ENCODE results near the gene HS6ST1.

HS6ST1 gene

DNA sequence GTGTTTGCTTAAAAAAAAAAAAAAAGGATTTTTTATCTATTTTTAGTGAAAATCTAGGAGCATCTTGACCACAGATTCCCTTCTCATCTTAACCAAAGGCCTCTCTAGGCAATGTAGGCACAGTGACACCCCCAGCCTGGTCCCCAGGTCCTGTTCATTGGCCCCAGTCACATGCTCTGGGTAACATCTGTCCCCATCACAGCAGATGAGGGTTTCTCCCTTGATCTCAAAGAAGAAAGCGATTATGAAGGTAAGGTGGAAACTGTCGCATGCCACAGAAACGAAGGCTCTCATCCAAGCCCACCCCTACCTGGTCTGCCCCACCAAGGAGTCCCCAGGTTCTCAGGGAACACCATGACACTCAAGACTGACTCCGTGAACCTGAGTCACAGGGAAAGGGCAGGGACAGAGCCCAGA is 4.7 kb downstream of the HS6ST1 start:
- DNase-seq (ENCODE audit: low read depth, low spot score), result peak; percentile 25
- no peak overlapping the region for H3K4me3 ChIP-seq (ENCODE audit: low read length)

DNA sequence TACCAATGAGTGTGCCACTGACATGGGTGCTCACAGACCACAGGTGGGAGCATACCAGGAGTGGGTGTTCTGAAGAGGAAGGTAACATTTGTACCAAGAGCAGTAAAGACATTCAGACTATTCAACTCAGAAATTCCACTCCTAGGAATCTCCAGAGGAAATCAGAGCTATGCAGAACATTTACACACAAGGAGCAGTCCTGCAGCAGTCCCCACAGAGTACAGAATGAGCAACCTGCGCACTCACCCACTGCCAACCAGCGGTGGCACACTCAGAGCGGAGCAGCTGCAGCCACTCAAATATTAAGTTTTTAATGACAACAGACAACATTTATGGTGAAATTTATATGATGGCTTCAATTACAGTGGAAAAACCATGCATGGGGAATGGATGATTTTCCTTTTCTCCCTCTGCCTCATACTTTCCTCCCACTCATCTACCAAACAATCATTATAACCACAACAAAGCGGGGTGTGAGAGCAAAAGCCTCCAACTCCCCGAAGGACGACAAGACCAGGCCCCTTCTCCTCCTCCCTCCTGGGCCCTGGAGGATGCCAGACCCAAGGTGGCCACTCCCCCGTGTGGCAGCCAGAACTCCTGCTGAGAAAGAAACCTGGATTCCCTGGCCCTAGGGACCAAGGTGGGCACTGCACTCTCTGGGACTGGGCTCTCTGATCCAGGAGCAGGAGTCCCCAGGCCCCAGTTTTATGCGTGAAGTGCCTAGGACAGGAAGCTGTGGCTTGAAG is 5.4 kb downstream of the HS6ST1 start:
- peak; percentile 14 for DNase-seq (ENCODE audit: low read depth, low spot score)
- no peak overlapping the region for H3K4me3 ChIP-seq (ENCODE audit: low read length)

DNA sequence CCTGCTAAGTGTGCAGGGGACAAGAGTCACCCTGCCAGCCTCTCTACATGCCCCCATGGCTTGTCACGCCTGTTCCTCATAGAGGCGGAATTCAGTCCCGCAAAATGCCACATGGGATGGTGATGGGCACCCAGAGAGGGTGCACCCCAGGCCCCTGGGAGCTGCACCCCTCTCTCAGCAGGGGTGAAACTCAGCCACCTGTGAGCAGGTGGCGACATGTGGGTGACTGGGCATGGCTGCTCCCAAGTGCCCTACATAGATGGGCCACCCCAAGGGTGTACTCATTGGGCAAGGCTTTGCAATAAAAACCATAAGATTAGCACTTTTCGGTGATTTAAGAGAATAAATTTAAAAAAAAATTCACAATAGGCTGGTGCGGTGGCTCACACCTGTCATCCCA is 6.3 kb downstream of the HS6ST1 start:
- no peak overlapping the region for H3K4me3 ChIP-seq (ENCODE audit: low read length)
- no peak for DNase-seq (ENCODE audit: low read depth, low spot score)

DNA sequence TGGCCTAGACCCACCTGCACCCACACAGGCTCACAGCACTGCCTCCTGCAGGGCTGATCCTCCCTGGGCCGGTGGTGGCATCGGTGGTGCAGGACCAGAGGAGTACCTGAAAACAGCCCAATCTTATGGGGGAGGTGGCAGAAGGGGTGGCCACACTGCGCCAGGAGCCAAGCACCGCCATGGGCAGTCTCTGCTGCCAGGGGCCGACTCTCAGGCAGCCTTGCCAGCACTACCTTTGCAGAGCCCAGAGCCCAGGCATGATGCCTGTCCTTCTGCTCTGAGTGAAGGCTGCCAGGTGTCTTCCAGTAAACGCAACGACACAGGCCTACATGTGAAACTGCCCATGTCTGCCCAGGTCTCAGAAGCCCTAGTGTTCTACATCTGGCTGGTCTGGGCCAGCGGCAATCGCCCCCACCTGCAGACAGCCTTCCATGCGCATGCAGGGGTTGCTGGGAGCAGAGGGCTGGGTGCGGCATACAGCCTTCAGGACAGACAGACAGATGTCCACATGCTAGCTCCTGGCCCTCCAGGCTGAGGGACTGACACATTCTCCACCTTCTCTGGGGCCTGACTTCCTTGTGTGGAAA is 6.8 kb downstream of the HS6ST1 start:
- no peak overlapping the region for H3K4me3 ChIP-seq (ENCODE audit: low read length)
- no peak for DNase-seq (ENCODE audit: low read depth, low spot score)

DNA sequence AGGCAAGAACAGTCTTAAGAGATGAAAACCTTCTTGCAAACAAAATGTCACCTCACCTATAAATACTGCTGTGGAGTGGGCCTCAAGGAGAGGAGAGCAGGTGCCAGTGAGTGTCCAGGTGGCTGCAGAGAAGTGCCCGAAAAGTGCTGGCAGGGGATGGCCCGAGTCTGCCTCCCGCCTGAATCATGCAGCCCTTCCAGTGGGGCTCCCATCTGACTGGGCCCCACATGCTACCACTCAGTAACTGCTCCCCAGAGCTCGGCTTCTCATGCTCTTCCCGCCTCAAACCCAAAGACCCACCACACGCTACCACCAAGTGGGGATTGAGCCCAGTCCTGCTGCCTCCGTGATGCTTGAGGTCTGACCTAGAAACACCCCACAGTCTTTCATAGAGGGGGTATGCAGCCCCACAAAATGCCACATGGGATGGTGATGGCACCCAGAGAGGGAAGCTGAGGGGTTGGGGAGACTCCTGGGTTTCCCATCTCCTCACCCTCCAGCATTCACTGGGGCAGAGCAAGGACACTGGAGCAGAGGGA is 7.4 kb downstream of the HS6ST1 start:
- DNase-seq (ENCODE audit: low read depth, low spot score), result no peak
- no peak overlapping the region for H3K4me3 ChIP-seq (ENCODE audit: low read length)

DNA sequence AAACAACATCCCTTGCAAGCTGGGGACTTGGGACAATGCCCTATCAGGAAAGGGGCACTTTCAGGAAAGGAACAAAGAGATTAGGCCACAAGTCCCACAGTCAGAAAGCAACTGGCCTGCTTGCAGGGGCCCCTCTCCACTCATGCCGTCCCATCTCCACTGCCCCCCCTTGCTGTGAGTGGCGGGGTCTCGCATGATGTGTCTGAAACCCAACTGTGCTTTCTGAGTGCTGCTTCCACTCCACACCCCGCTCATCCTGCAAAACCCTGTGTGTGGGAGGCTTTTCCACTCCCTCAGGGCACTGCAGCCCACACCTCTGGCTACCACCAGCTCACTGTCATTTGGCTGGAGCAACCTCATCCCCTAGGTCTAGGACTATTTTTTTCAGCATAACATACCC is 7.9 kb downstream of the HS6ST1 start:
- H3K4me3 ChIP-seq (ENCODE audit: low read length), result no peak overlapping the region
- no peak for DNase-seq (ENCODE audit: low read depth, low spot score)

DNA sequence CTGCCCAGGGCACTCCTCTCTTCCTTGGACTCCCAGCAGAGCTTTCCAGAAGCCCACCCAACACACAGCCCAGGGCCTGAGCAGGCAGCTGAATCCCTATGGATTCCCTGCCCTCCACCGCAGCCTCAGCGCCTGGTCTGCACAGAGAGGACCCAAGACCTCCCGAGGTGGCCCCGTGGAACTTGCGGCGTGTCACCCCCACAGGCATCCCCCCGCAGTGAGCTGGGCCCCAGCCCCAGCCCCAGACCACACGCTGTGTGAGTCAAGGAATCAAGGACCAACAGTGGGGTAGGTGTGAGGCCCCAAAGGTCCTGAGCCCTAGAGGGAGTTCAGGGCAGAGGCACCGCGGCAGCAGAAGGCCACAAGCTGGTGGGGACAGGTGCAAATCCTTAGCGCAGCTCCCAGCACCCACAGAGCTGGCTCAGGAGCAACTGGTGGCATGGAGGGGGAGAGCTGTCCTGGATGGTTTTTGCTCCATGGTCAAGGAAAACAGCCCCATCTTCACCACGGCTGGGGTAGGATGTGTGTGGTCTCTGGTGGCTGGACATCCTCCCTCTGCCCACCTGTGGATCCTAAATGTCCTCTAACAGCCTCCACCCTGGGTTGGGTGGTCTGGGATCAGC is 8.5 kb downstream of the HS6ST1 start:
- no peak for DNase-seq (ENCODE audit: low read depth, low spot score)
- H3K4me3 ChIP-seq (ENCODE audit: low read length), result no peak overlapping the region

DNA sequence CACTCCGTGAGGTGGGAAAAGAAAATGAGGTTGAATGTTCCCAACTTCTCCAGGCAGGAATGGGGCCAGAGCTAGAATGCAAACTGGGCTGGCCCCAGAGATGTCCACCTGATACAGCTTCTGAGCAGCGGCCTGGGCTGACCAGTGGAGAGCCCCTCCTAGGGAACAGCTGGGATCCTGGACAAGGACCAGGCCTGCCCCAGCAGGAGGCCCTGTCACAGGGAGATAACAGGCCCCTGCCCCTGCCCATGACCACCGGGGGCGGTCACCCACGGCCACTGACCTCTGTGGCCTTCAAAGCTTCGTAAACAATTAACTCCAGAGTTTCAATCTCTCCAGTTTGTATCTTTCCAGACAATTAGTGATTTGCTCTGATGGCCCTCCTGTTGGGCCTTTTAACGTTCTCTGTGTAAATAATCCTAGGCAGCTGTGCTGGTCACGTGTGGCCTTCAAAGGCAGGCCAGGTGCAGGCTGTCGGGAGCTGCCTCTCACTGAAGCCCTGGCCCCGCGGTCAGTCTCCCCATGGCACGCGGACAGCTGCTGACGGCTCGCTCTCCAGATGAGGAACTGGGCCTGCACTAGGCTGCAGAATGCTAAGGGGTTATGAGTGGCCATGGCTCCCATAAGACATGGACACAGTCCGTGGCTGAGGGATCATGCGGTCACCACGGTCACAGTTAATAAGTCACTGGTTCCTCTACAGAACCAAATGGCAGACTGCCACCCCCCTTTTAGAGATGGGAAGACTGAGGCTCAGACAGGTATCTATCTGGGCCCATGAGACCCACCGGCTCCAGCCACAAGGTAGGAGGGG is 9.2 kb downstream of the HS6ST1 start:
- no peak overlapping the region for H3K4me3 ChIP-seq (ENCODE audit: low read length)
- DNase-seq (ENCODE audit: low read depth, low spot score), result no peak

DNA sequence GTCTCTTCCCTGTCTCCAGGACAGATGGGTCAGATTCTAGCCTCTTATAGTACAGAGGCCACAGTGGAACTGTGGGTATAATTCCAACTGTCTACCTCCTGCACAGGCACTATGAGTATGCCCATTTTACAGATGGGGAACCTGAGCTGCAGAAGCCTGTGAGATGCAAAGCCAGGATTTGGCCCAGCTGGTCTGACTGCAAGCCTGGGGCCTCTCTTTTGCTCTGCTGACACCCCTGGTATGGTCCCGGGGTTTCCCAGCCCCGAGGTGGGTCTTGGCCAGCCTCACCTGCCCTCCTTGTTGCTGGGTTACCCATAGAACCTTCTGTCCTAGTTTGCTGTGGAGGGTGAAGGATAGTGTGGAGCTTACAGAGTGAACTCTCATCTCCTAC is 9.8 kb downstream of the HS6ST1 start:
- DNase-seq (ENCODE audit: low read depth, low spot score), result no peak
- H3K4me3 ChIP-seq (ENCODE audit: low read length), result no peak overlapping the region

DNA sequence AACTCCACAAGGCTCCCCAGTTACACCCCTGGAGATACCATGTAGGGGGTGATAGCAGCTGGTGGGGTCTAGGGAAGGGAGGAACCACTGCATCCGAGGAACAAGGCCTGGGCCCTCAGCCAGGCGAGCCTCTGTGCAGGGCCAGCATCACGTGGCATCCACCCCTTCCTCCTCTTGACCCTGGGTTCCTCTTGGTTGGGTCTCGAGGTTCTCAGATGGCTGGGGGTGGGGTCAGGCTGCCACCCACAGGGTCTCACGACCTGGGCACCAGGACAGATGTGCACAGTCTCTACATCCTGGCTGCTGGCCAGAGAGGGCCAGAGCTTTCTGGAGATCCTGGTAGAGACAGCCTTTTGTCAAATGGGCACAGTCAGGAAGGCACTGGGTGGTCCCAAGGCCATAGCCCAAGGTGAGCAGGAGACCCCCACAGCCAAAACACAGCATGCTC is 10.4 kb downstream of the HS6ST1 start:
- H3K4me3 ChIP-seq (ENCODE audit: low read length), result no peak overlapping the region
- no peak for DNase-seq (ENCODE audit: low read depth, low spot score)

DNA sequence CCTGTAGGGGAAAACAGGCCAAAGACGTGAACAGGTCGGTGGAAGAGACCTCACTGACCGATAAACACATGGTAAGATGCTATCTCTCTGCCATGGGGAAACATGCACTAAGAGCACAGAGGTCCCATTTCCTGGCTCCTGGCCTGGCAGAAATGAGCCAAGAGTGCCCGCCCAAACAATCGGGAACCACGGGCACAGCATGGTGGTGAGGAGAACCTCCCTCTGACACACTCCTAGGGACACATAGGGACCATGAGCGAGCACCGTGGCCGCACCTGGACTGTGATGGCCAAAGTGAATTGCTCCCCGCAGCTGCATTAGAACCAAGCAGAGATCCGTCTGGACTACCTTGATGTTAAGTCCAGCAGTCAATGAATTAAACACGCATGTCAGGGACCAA is 11.1 kb downstream of the HS6ST1 start:
- no peak overlapping the region for H3K4me3 ChIP-seq (ENCODE audit: low read length)
- DNase-seq (ENCODE audit: low read depth, low spot score), result no peak

DNA sequence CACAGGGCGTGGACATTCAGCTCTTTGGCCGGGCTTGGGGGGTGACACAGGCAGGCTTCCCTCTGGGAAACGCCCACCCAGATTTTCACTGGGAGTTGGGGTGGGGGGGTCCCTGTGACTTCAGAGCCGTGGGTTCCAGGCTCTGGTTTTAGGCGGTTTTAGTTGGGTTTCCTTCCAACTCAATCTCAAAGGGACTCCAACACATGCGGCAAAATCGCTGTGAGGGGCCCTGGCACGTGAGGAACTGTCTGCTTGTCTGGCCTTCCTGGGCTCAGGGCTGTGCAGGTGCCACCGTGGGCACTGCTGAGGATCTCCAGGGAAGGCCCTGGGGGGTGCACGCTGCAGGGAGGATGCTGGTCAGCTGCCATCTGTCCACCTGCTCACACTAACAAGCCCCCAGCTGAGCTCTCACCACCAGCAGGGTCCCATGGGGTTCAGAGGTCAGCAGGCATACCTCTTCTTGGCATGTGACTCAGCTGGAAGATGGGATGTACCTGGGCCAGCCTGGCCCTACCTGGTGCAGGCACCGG is 11.7 kb downstream of the HS6ST1 start:
- no peak overlapping the region for H3K4me3 ChIP-seq (ENCODE audit: low read length)
- DNase-seq (ENCODE audit: low read depth, low spot score), result no peak

DNA sequence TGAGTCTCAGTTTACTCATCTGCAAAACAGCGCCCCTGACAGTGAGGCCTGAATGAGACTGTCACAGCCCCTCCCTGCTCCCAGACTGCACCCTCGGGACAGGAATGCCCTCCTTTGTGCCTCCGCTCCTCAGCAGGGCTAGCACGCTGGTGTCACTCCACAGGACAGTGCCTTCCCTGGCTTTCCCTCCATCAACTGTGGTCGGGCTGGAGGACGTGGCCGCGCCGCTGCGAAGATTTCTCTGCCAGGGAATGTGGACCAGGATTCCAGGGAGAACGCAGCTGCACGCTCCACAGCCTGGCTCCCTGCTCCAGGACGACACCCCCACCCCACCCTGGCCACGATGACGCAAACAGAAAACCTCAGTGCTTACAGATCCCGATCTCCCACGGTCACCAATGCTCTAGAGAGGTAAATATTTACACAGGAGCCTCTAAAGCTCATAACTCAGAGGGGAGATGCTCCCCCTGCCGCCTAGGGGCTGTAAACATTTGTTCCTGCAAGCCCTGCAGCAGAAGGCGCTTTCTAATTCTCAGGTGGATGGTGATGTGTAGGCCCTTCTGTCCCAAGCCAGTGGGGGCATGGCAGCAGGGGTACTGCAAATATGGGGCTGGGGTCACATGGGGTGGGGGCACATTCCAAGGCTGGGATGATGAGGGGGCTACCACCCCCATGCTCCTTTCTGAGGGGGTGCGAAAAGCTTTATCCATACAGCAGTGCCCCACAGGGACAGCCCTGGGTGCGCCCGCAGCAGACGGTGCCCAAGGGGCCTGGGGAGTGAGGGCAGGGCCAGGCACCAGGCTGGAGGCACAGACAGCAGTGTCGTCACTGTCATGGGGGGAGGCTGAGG is 12.4 kb downstream of the HS6ST1 start:
- DNase-seq (ENCODE audit: low read depth, low spot score), result no peak
- no peak overlapping the region for H3K4me3 ChIP-seq (ENCODE audit: low read length)

DNA sequence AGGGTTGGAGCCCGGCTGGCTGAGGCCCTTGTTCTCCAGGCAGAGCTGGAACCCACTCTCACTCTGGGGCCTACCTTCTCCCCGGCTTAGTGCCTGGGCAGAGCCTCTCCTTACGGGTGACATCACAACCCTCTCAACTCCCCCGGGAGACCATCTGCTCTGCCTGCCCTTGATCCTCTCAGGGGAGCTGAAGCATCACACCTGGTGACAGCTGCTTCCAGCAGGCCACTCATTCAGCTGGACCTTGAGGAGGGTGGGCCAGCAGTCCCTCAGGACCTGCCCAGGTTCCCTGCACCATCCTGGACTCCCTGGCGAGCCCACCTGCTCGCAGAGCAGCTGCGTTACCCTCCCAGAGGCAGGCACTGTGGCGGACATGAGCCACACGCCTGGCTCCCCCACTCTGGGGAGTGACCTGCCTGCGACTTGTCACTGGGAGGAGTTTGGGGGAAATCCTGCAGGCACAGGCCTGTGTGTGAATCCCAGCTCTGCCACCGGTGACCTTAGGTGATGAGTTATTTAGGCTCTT is 13.1 kb downstream of the HS6ST1 start:
- H3K4me3 ChIP-seq (ENCODE audit: low read length), result no peak overlapping the region
- no peak for DNase-seq (ENCODE audit: low read depth, low spot score)

DNA sequence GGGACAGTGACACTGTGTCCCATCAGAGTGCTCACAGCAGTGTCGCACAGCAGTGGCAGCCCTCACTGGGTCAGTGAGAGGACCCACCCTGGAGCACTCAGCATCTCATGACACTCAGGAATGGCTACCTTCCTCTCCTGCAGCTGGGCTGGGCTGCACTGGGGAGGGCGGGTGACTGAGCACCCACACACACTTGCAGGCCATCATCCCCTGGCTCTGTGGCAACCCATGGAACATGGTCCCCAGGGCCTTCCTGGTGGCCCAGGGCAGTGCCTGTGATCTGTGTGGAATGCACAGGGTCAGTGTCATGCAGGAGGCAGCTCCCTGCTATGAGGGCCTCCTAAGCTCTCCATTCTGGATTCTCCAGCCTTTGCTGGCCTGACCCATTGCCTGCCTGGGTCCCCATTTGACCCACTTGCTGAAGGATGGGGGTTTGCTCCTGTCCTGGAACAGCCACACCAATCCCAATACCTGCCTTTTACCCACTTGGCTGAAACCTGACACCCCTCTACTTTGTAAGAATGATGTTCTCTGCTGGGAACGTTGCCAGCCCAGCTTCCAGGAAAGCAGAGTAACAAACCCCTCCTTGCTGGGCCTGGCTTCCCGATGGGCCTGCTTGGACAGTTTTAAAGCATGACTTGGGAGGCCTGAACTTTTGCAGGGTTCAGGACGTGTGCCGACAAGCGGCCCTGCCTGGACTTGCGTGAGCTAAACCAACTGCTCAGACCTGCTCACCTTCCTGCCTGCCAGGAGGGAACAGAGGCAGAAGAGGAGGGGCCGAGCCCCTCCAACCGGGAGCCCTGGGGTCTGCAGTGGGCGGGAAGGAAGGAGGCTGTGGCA is 13.7 kb downstream of the HS6ST1 start:
- no peak for DNase-seq (ENCODE audit: low read depth, low spot score)
- no peak overlapping the region for H3K4me3 ChIP-seq (ENCODE audit: low read length)

DNA sequence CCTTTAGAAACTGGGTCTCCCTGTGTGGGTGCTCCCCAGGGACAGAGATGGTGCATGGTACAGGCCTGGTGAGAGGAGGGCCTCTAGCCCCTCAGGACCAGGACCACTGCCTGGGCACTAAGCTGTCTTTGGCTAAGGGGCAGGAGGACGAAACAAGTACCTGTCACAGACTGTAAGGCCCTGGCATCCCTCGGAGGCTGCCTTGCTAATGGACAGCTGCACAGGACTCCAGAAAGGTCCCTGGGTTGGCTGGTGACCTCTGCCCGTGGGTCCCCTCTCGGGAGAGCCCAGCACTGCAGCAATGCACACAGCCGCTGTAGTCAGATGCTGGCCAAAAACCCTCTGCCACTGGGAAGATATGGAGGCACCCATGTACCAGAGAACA is 14.3 kb downstream of the HS6ST1 start:
- H3K4me3 ChIP-seq (ENCODE audit: low read length), result no peak overlapping the region
- no peak for DNase-seq (ENCODE audit: low read depth, low spot score)

DNA sequence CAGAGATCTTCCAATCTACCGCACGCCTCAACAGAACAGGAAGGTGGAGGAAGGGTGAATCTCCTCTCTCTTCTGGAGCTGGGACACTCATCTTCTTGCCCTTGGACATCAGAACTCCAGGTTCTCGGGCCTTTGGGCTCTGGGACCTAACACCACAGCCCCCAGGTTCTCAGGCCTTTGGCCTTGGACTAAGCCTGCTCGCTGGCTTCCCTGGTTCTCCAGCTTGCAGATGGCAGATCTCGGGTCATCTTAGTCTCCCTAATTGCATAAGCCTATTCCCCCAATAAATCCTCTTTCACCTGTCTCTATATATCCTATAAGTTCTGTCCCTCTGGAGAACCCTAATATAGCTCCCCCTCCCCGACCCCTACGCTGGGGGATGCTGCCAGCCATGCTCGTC is 14.8 kb downstream of the HS6ST1 start:
- H3K4me3 ChIP-seq (ENCODE audit: low read length), result no peak overlapping the region
- no peak for DNase-seq (ENCODE audit: low read depth, low spot score)

All from Jurkat, Clone E6-1 (cell line).